GM12878 (cell line): ENCODE measurements around the gene RSPH1. TPM values are rescaled to one million over a fixed set of nuclear protein-coding genes. Genes with fewer than 3 reads are reported as not detected.

Experiments used
- ATAC-seq: fragments of 200-7000 bp; cut with Tn5 transposase; 3 replicates; pipeline ENCODE4 v1.9.1; 2020; ENCODE audit warnings: mild to moderate bottlenecking, moderate library complexity
- BruUV-seq: library from RNA; stranded (reverse); fragments of 400-500 nt; replicated peaks from 2 replicates; lab custom pipeline; 2021; lab: Mats Ljungman, UMichigan
- CTCF ChIA-PET: fragments of 300-600 bp; sonication (Branson Sonifier 250); formaldehyde crosslinking; extraction: SDS; loops from one replicate; lab custom pipeline; 2021; ENCODE audit warnings: inconsistent platforms; lab: Yijun Ruan, JAX
- POLR2A ChIA-PET: fragments of 350-600 bp; formaldehyde crosslinking; extraction: SDS; loops from one replicate; lab custom pipeline; 2021; ENCODE audit warnings: inconsistent platforms; lab: Charles Lee
- RAD21 ChIA-PET: fragments of 300-600 bp; sonication (Branson Sonifier 250); formaldehyde crosslinking; loops from one replicate; lab custom pipeline; 2023; ENCODE audit warnings: antibody characterized with exemption; ENCODE audit not compliant: unreplicated experiment; lab: Charles Lee
- SMC1A ChIA-PET: fragments of 300-600 bp; sonication (Branson Sonifier 250); formaldehyde crosslinking; loops from one replicate; lab custom pipeline; 2023; ENCODE audit not compliant: unreplicated experiment, uncharacterized antibody; lab: Charles Lee
- DNase-seq: peaks from one replicate; pipeline ENCODE4 v3.0.0-alpha.2; 2011; ENCODE audit warnings: low read depth, low spot score
- FAIRE-seq: peaks from 3 replicates; lab custom pipeline; 2011; peaks lifted over from hg19 to GRCh38; lab: Jason Lieb, UNC
- H2AFZ ChIP-seq: 2 replicates; pipeline ENCODE4 v1.6.0; 2011; ENCODE audit warnings: low read depth, low read length, control low read depth; ENCODE audit not compliant: control insufficient read depth
- H3K27ac ChIP-seq: 2 replicates; pipeline ENCODE4 v1.5.1; 2011; ENCODE audit warnings: control low read depth; ENCODE audit not compliant: control insufficient read depth, insufficient read depth
- H3K27me3 ChIP-seq, 2 experiments: replicated peaks in 1 of 2; 2 replicates each; pipeline versions ENCODE4 v1.6.0 to v1.6.1; 2011; ENCODE audit warnings: low read length in 1 of 2; ENCODE audit not compliant: control insufficient read depth in 2 of 2, insufficient read depth in 2 of 2
- H3K36me3 ChIP-seq, 2 experiments: 2 replicates each; pipeline ENCODE4 v1.5.1; 2011; ENCODE audit warnings: low read length in 1 of 2; ENCODE audit not compliant: control insufficient read depth in 2 of 2, insufficient read depth in 2 of 2
- H3K4me1 ChIP-seq: 2 replicates; pipeline ENCODE4 v1.6.1; 2011; ENCODE audit warnings: mild to moderate bottlenecking, low read length, moderate library complexity, mixed read lengths; ENCODE audit not compliant: control insufficient read depth, insufficient read depth
- H3K4me2 ChIP-seq: 2 replicates; pipeline ENCODE4 v1.6.0; 2011; ENCODE audit warnings: control low read depth; ENCODE audit not compliant: control insufficient read depth, insufficient read depth
- H3K4me3 ChIP-seq: fragments of 200-600 bp; sonication (generic); 2 replicates; pipeline ENCODE4 v1.5.1; 2016
- H3K79me2 ChIP-seq: 2 replicates; pipeline ENCODE4 v1.6.0; 2011; ENCODE audit warnings: low read length; ENCODE audit not compliant: control insufficient read depth, insufficient read depth
- H3K9ac ChIP-seq: 2 replicates; pipeline ENCODE4 v1.8.0; 2011; ENCODE audit warnings: low read length, control low read depth, mixed read lengths; ENCODE audit not compliant: control insufficient read depth, insufficient read depth
- H3K9me3 ChIP-seq: replicated peaks from 3 replicates; pipeline ENCODE4 v1.5.1; 2011; ENCODE audit warnings: mild to moderate bottlenecking, low read length; ENCODE audit not compliant: control insufficient read depth, insufficient read depth
- H4K20me1 ChIP-seq: 2 replicates; pipeline ENCODE4 v1.6.0; 2011; ENCODE audit not compliant: control insufficient read depth, insufficient read depth
- ASH2L ChIP-seq: fragments of 300-600, 200-600 bp; sonication (generic); IDR thresholded peaks from 2 replicates; pipeline ENCODE4 v1.6.1; 2017; ENCODE audit warnings: low read depth, mild to moderate bottlenecking, borderline replicate concordance
- BACH1 ChIP-seq: fragments of 450-650 bp; IDR thresholded peaks from 2 replicates; pipeline ENCODE4 v1.6.1; 2017; ENCODE audit warnings: mild to moderate bottlenecking, borderline replicate concordance
- BHLHE40 ChIP-seq, 2 experiments: fragments of 450-650 bp in 1 of 2; IDR thresholded peaks; 2 replicates each; pipeline ENCODE4 v1.6.1; 2011 to 2017; ENCODE audit warnings: low read depth in 2 of 2, borderline replicate concordance in 1 of 2, improper control_type of control experiment in 1 of 2, low read length in 1 of 2, mild to moderate bottlenecking in 1 of 2
- E4F1 ChIP-seq: fragments of 450-650 bp; IDR thresholded peaks from 2 replicates; pipeline ENCODE4 v1.6.1; 2018; ENCODE audit warnings: borderline replicate concordance, mild to moderate bottlenecking; ENCODE audit not compliant: partially characterized antibody
- HDGF ChIP-seq: fragments of 450-650 bp; IDR thresholded peaks from 2 replicates; pipeline ENCODE4 v1.6.1; 2016; ENCODE audit warnings: antibody characterized with exemption
- IRF3 ChIP-seq: fragments of 450-650 bp; IDR thresholded peaks from 2 replicates; pipeline ENCODE4 v1.6.1; 2014; ENCODE audit warnings: mild to moderate bottlenecking
- KAT2A ChIP-seq: conservative IDR thresholded peaks from 2 replicates; pipeline ENCODE4 v1.6.1; 2011; ENCODE audit warnings: low read depth, low read length; ENCODE audit not compliant: control insufficient read depth
- MAX ChIP-seq: IDR thresholded peaks from 2 replicates; pipeline ENCODE4 v1.6.1; 2012; ENCODE audit warnings: low read depth, low read length, improper control_type of control experiment
- MLLT1 ChIP-seq: fragments of 450-650 bp; IDR thresholded peaks from 2 replicates; pipeline ENCODE4 v1.6.1; 2016; ENCODE audit warnings: mild to moderate bottlenecking
- MYB ChIP-seq: fragments of 150-350 bp; IDR thresholded peaks from 2 replicates; pipeline ENCODE4 v1.6.1; 2014; ENCODE audit warnings: mild to moderate bottlenecking, low read depth, low read length, borderline replicate concordance
- NKRF ChIP-seq: fragments of 450-650 bp; conservative IDR thresholded peaks from 2 replicates; pipeline ENCODE4 v1.6.1; 2017; ENCODE audit warnings: mild to moderate bottlenecking, moderate library complexity
- POLR2A ChIP-seq: IDR thresholded peaks from 2 replicates; pipeline ENCODE4 v1.6.1; 2011; ENCODE audit warnings: low read depth, mild to moderate bottlenecking, low read length
- ZNF207 ChIP-seq: fragments of 450-650 bp; IDR thresholded peaks from 2 replicates; pipeline ENCODE4 v1.6.1; 2014; ENCODE audit warnings: antibody characterized with exemption, mild to moderate bottlenecking, borderline replicate concordance
- ZNF217 ChIP-seq: fragments of 450-650 bp; IDR thresholded peaks from 2 replicates; pipeline ENCODE4 v1.6.1; 2017; ENCODE audit warnings: antibody characterized with exemption, mild to moderate bottlenecking
- WGBS: methylation state at CpG from one replicate; pipeline ENCODE4 v1.1.6; 2016; ENCODE audit warnings: low lambda C conversion rate; ENCODE audit not compliant: insufficient replicate concordance, insufficient coverage; ENCODE audit errors: missing lambda C conversion rate; 5-methylcytosine and 5-hydroxymethylcytosine counted together
- in situ Hi-C: fragments of 300-500 bp; cut with MboI; formaldehyde crosslinking; loops from 9 replicates; pipeline ENCODE4 v1.14.3; 2018; ENCODE audit warnings: mixed read lengths
- intact Hi-C: fragments of 100-400 bp; cut with micrococcal nuclease; formaldehyde crosslinking; loops from one replicate; pipeline ENCODE4 v1.14.2; 2022; ENCODE audit not compliant: unreplicated experiment
- polyA plus RNA-seq, 11 experiments: library from polyadenylated mRNA; depleted of rRNA in 4 of 11; unstranded in 6 of 11; stranded (reverse) in 5 of 11; fragments of >200 nt; fragmentation: Nextera tagmentation in 4 of 11; fragmentation: Illumina TruSeq in 1 of 11; extraction: Ambion mirVana in 4 of 11; extraction: Trizol in 1 of 11; gene quantifications; 1 replicate in 1 of 11; 2 replicates in 10 of 11; pipeline versions ENCODE4 v1.2.1 to v1.2.3, GENCODE V29; 2011 to 2016; ENCODE audit warnings: inconsistent platforms in 2 of 11, missing spikeins in 2 of 11, low read depth in 1 of 11
- total RNA-seq, 4 experiments: library from RNA; depleted of rRNA in 3 of 4; stranded (reverse); fragments of >200 nt in 3 of 4; fragmentation: Illumina TruSeq in 1 of 4; extraction: Trizol in 1 of 4; gene quantifications; 2 replicates each; pipeline versions ENCODE4 v1.2.1 to v1.2.3, GENCODE V29; 2013 to 2021

Gene RSPH1
- total and polyA plus RNA-seq, 10 of the 15 experiments (the other 5 are each of a cell fraction or from before 2014, with no cell fraction given): 0.11 to 1.4 (median 0.38) TPM

- H3K9me3 ChIP-seq: no peaks in the 10 kb centered on the region
- peak overlapping the region; percentile 94 for H3K4me3 ChIP-seq
- in situ Hi-C loops: no loop called here
- ATAC-seq (peak; percentile 84), DNase-seq (no peak), FAIRE-seq (no peak)
- peak overlapping the region; percentile 88 for H3K4me2 ChIP-seq
- RAD21 ChIA-PET: interaction anchor here (0.7 to 5.0 kb wide), 20 partner anchors 9 to 369 kb away, joined by 3 to 35 read pairs (median 4); no protein-coding TSS in a partner anchor
- H3K36me3 ChIP-seq: peaks cover 0 to 8% of the 10 kb centered on the region in 2 experiments; a peak in 1 of 4 replicates
- peaks cover 11% of the 10 kb centered on the region for H3K4me1 ChIP-seq
- peak overlapping the region; percentile 66 for H3K9ac ChIP-seq
- WGBS: under 1% methylated on average over 76 of the region's 77 CpGs
- intact Hi-C loops: no loop called here
- H3K27me3 ChIP-seq: no peaks in the 10 kb centered on the region
- no peaks in the 10 kb centered on the region for H4K20me1 ChIP-seq
- H3K79me2 ChIP-seq: peaks cover 16% of the 10 kb centered on the region
- CTCF ChIA-PET: interaction anchor here (0.8 to 4.9 kb wide), 7 partner anchors 8 to 52 kb away, joined by 3 to 25 read pairs (median 5); no protein-coding TSS in a partner anchor
- POLR2A ChIA-PET: interaction anchor here (0.6 to 7.1 kb wide), 10 partner anchors 9 to 134 kb away, joined by 3 to 82 read pairs (median 4); no protein-coding TSS in a partner anchor
- TSS peak; percentile 90 for BruUV-seq
- peak overlapping the region; percentile 41 for H3K27ac ChIP-seq
- H2AFZ ChIP-seq: peak overlapping the region; percentile 35
- SMC1A ChIA-PET: interaction anchor here (0.9 to 7.1 kb wide), 14 partner anchors 8 to 92 kb away, joined by 3 to 78 read pairs (median 5); no protein-coding TSS in a partner anchor
- peak; percentile 80 for TF ChIP-seq POLR2A
- TF ChIP-seq ZNF217: no peak
- no peak for TF ChIP-seq E4F1
- no peak for TF ChIP-seq ASH2L
- peak; percentile 58 for TF ChIP-seq NKRF
- TF ChIP-seq ZNF207: peak; percentile 75; the same call in 1 of the 2 replicates
- TF ChIP-seq MYB: no peak
- TF ChIP-seq BACH1: peak; percentile 46; the same call in 1 of the 2 replicates
- TF ChIP-seq BHLHE40 (IDR thresholded peaks at IDR 0.05; ENCODE audit: borderline replicate concordance in 1 of 2, low read depth in 2 of 2, low read length in 1 of 2): peak; percentile 10 to 58; a peak in 3 of 4 replicates
- 0 out of 2 replicates have a peak, but pooled peaks have one; percentile 6 for TF ChIP-seq IRF3
- no peak for TF ChIP-seq KAT2A
- peak; percentile 36; the same call in 1 of the 2 replicates for TF ChIP-seq MAX
- 0 out of 2 replicates have a peak, but pooled peaks have one; percentile 15 for TF ChIP-seq MLLT1
- TF ChIP-seq HDGF: 0 out of 2 replicates have a peak, but pooled peaks have one; percentile 29
These were observed 18.2 kb upstream of the RSPH1 start for GRCh38 chr21:42513985-42514882.
